SK-N-SH (cell line): Measurements from ENCODE around the gene GULP1. TPM values are rescaled to one million over a fixed set of nuclear protein-coding genes. Genes with fewer than 3 reads are reported as not detected.

Experiments
- CTCF ChIA-PET: fragments of 300-600, 350-600 bp; formaldehyde crosslinking; extraction: SDS; loops from one replicate; lab custom pipeline; 2021; lab: Yijun Ruan, JAX
- POLR2A ChIA-PET: fragments of 350-600 bp; sonication (Branson Sonifier 250); formaldehyde crosslinking; extraction: SDS; loops from one replicate; lab custom pipeline; 2020; ENCODE audit warnings: antibody characterized with exemption, inconsistent platforms; lab: Yijun Ruan, JAX
- DNase-seq: peaks from one replicate; pipeline ENCODE4 v3.0.0; 2012
- H2AFZ ChIP-seq: fragments of 200-600 bp; sonication (generic); 2 replicates; pipeline ENCODE4 v1.8.1; 2016; ENCODE audit warnings: antibody characterized with exemption, mild to moderate bottlenecking, low read depth
- H3F3A ChIP-seq: fragments of 200-600 bp; sonication (generic); replicated peaks from 2 replicates; pipeline ENCODE3; 2016; ENCODE audit warnings: antibody characterized with exemption, mild to moderate bottlenecking; ENCODE audit not compliant: insufficient read depth
- H3K27ac ChIP-seq, 2 experiments: fragments of 200-500 bp in 1 of 2; fragments of 200-600 bp in 1 of 2; sonication (Bioruptor generic) in 1 of 2; sonication (generic), shearing (Covaris generic) in 1 of 2; 2 replicates each; pipeline versions ENCODE4 v1.5.1 to v1.6.1; 2014 to 2016; ENCODE audit warnings: low read depth in 2 of 2, inconsistent platforms in 1 of 2, low read length in 1 of 2, mild to moderate bottlenecking in 1 of 2, mixed read lengths in 1 of 2
- H3K27me3 ChIP-seq: fragments of 200-600 bp; sonication (generic), shearing (Covaris generic); 2 replicates; pipeline ENCODE4 v1.6.1; 2016; ENCODE audit warnings: mixed run types; ENCODE audit not compliant: insufficient read depth
- H3K36me3 ChIP-seq, 2 experiments: fragments of 200-500 bp in 1 of 2; fragments of 200-600 bp in 1 of 2; sonication (Bioruptor generic) in 1 of 2; sonication (generic) in 1 of 2; replicated peaks in 1 of 2; 2 replicates each; pipeline versions ENCODE3 to v1.5.1; 2014 to 2016; ENCODE audit warnings: low read length in 1 of 2, mild to moderate bottlenecking in 1 of 2; ENCODE audit not compliant: insufficient read depth in 2 of 2, control insufficient read depth in 1 of 2
- H3K4me1 ChIP-seq, 2 experiments: fragments of 200-500 bp in 1 of 2; fragments of 200-600 bp in 1 of 2; sonication (Bioruptor generic) in 1 of 2; sonication (generic), shearing (Covaris generic) in 1 of 2; 2 replicates each; pipeline versions ENCODE4 v1.5.1 to v1.6.1; 2014 to 2016; ENCODE audit warnings: low read depth in 1 of 2, low read length in 1 of 2, mixed run types in 1 of 2; ENCODE audit not compliant: insufficient read depth in 2 of 2, control insufficient read depth in 1 of 2
- H3K4me2 ChIP-seq: fragments of 200-600 bp; sonication (generic), shearing (Covaris generic); 2 replicates; pipeline ENCODE4 v1.6.1; 2017; ENCODE audit warnings: mixed run types
- H3K4me3 ChIP-seq, 2 experiments: fragments of 200-500 bp in 1 of 2; fragments of 200-600 bp in 1 of 2; sonication (Bioruptor generic) in 1 of 2; sonication (generic), shearing (Covaris generic) in 1 of 2; 2 replicates each; pipeline versions ENCODE4 v1.5.1 to v1.8.1; 2014 to 2016; ENCODE audit warnings: low read depth in 2 of 2, inconsistent platforms in 1 of 2, low read length in 1 of 2, mild to moderate bottlenecking in 1 of 2, mixed read lengths in 1 of 2, moderate library complexity in 1 of 2
- H3K79me2 ChIP-seq: fragments of 200-600 bp; sonication (generic); 2 replicates; pipeline ENCODE4 v1.8.1; 2017; ENCODE audit warnings: mild to moderate bottlenecking; ENCODE audit not compliant: insufficient read depth
- H3K9ac ChIP-seq: fragments of 200-600 bp; sonication (generic); 2 replicates; pipeline ENCODE4 v1.6.1; 2017; ENCODE audit warnings: mixed run types
- H3K9me2 ChIP-seq: fragments of 200-600 bp; sonication (generic); 2 replicates; pipeline ENCODE4 v1.6.1; 2017; ENCODE audit warnings: mixed run types
- H3K9me3 ChIP-seq: fragments of 200-600 bp; sonication (generic); 2 replicates; pipeline ENCODE4 v1.6.1; 2017; ENCODE audit warnings: mixed run types, mild to moderate bottlenecking, moderate library complexity
- H4K20me1 ChIP-seq: fragments of 200-600 bp; sonication (generic); 2 replicates; pipeline ENCODE4 v1.6.1; 2017; ENCODE audit warnings: mild to moderate bottlenecking, mixed run types; ENCODE audit not compliant: insufficient read depth
- CTCF ChIP-seq: fragments of 200-600 bp; sonication (generic); IDR thresholded peaks from 2 replicates; pipeline ENCODE4 v1.6.1; 2017; ENCODE audit warnings: antibody characterized with exemption, mild to moderate bottlenecking, moderate library complexity
- ELF1 ChIP-seq: IDR thresholded peaks from 2 replicates; pipeline ENCODE4 v1.4.0; 2012
- EZH2phosphoT487 ChIP-seq: fragments of 200-600 bp; sonication (generic); IDR thresholded peaks from 2 replicates; pipeline ENCODE4 v1.6.1; 2017; ENCODE audit warnings: low read depth, mixed run types, mild to moderate bottlenecking, antibody characterized with exemption, moderate library complexity, borderline replicate concordance
- GABPA ChIP-seq: IDR thresholded peaks from 2 replicates; pipeline ENCODE4 v1.4.0; 2012; ENCODE audit warnings: low read depth, mild to moderate bottlenecking
- JUND ChIP-seq: IDR thresholded peaks from 2 replicates; pipeline ENCODE4 v1.4.0; 2012
- NFIC ChIP-seq: IDR thresholded peaks from 2 replicates; pipeline ENCODE4 v1.4.0; 2012; ENCODE audit warnings: borderline replicate concordance
- POLR2AphosphoS5 ChIP-seq: IDR thresholded peaks from 2 replicates; pipeline ENCODE4 v1.6.1; 2012; ENCODE audit warnings: low read depth, low read length
- RAD21 ChIP-seq: IDR thresholded peaks from 2 replicates; pipeline ENCODE4 v1.6.1; 2012; ENCODE audit warnings: mild to moderate bottlenecking, low read length
- RFX5 ChIP-seq: IDR thresholded peaks from 2 replicates; pipeline ENCODE4 v1.6.1; 2012; ENCODE audit warnings: mild to moderate bottlenecking, improper control_type of control experiment, low read length
- TAF1 ChIP-seq: IDR thresholded peaks from 2 replicates; pipeline ENCODE4 v1.6.1; 2012; ENCODE audit warnings: low read depth, mild to moderate bottlenecking, low read length, moderate library complexity, borderline replicate concordance
- USF2 ChIP-seq: fragments of 150-350 bp; IDR thresholded peaks from 2 replicates; pipeline ENCODE4 v1.6.1; 2017; ENCODE audit warnings: antibody characterized with exemption, low read length, low read depth, borderline replicate concordance
- YY1 ChIP-seq: IDR thresholded peaks from 2 replicates; pipeline ENCODE4 v1.4.0; 2012; ENCODE audit warnings: low read depth, mild to moderate bottlenecking
- WGBS: methylation state at CpG from one replicate; pipeline ENCODE4 v1.1.6; 2017; ENCODE audit warnings: low lambda C conversion rate; 5-methylcytosine and 5-hydroxymethylcytosine counted together
- polyA plus RNA-seq, 3 experiments: library from polyadenylated mRNA; depleted of rRNA; stranded (reverse); fragments of >200 nt; gene quantifications; 2 replicates each; pipeline ENCODE4 v1.2.3, GENCODE V29; 2012
- TF ChIP-seq, protein P1 (sequence below): fragments of 150-350 bp; IDR thresholded peaks from 2 replicates; pipeline ENCODE4 v1.6.1; 2016; ENCODE audit warnings: mild to moderate bottlenecking, low read depth, low read length
- TF ChIP-seq, protein P2 (sequence below): IDR thresholded peaks from 2 replicates; pipeline ENCODE4 v1.6.1; 2012; ENCODE audit warnings: mild to moderate bottlenecking, low read depth, low read length, moderate library complexity

The GULP1 gene
- polyA plus RNA-seq, 1 of the 3 experiments (the other 2 are of a cell fraction) = 33.8 TPM

GRCh38 chr2:188305271-188305670, 13.6 kb downstream of the GULP1 start:
- no peak overlapping the region for H3K4me2 ChIP-seq
- H3K9ac ChIP-seq = no peak overlapping the region
- 93% methylated on average over 1 of the region's 1 CpG for WGBS
- H3K4me3 ChIP-seq = no peak overlapping the region
- no peaks in the 10 kb centered on the region for H3K36me3 ChIP-seq
- H4K20me1 ChIP-seq = no peaks in the 10 kb centered on the region
- H3K9me2 ChIP-seq = no peaks in the 10 kb centered on the region
- no peak overlapping the region for H2AFZ ChIP-seq
- ChIA-PET POLR2A (no interaction called here), CTCF (no interaction called here)
- no peak for DNase-seq
- H3K9me3 ChIP-seq = no peaks in the 10 kb centered on the region
- TF ChIP-seq ELF1 (no peak), JUND (no peak), EZH2phosphoT487 (no peak), YY1 (no peak), POLR2AphosphoS5 (no peak), RFX5 (no peak), USF2 (no peak), CTCF (no peak), TAF1 (no peak), GABPA (no peak), NFIC (no peak), RAD21 (no peak)
- TF ChIP-seq, protein P1, sequence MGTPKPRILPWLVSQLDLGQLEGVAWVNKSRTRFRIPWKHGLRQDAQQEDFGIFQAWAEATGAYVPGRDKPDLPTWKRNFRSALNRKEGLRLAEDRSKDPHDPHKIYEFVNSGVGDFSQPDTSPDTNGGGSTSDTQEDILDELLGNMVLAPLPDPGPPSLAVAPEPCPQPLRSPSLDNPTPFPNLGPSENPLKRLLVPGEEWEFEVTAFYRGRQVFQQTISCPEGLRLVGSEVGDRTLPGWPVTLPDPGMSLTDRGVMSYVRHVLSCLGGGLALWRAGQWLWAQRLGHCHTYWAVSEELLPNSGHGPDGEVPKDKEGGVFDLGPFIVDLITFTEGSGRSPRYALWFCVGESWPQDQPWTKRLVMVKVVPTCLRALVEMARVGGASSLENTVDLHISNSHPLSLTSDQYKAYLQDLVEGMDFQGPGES = no peak
- TF ChIP-seq, protein P2, sequence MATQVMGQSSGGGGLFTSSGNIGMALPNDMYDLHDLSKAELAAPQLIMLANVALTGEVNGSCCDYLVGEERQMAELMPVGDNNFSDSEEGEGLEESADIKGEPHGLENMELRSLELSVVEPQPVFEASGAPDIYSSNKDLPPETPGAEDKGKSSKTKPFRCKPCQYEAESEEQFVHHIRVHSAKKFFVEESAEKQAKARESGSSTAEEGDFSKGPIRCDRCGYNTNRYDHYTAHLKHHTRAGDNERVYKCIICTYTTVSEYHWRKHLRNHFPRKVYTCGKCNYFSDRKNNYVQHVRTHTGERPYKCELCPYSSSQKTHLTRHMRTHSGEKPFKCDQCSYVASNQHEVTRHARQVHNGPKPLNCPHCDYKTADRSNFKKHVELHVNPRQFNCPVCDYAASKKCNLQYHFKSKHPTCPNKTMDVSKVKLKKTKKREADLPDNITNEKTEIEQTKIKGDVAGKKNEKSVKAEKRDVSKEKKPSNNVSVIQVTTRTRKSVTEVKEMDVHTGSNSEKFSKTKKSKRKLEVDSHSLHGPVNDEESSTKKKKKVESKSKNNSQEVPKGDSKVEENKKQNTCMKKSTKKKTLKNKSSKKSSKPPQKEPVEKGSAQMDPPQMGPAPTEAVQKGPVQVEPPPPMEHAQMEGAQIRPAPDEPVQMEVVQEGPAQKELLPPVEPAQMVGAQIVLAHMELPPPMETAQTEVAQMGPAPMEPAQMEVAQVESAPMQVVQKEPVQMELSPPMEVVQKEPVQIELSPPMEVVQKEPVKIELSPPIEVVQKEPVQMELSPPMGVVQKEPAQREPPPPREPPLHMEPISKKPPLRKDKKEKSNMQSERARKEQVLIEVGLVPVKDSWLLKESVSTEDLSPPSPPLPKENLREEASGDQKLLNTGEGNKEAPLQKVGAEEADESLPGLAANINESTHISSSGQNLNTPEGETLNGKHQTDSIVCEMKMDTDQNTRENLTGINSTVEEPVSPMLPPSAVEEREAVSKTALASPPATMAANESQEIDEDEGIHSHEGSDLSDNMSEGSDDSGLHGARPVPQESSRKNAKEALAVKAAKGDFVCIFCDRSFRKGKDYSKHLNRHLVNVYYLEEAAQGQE = no peak
- peaks cover 39% of the 10 kb centered on the region for H3F3A ChIP-seq
- H3K27me3 ChIP-seq = no peaks in the 10 kb centered on the region
- peaks cover 36 to 44% of the 10 kb centered on the region in 2 experiments for H3K4me1 ChIP-seq
- peak overlapping the region in 1 of 2 experiments; percentile 67; a peak in 1 of 4 replicates for H3K27ac ChIP-seq
- peaks cover 86% of the 10 kb centered on the region for H3K79me2 ChIP-seq
